CD14-positive monocyte (primary cell): ENCODE measurements around the gene SHE. TPM values are rescaled to one million over a fixed set of nuclear protein-coding genes. Genes with fewer than 3 reads are reported as not detected.

Experiments used
- DNase-seq, 3 donors: peaks; one replicate each; pipeline ENCODE4 v3.0.0-alpha.2; 2011 to 2022
- H2AFZ ChIP-seq: 2 replicates; pipeline ENCODE4 v1.6.0; 2012; ENCODE audit warnings: mild to moderate bottlenecking, low read depth, low read length, inconsistent platforms; ENCODE audit not compliant: insufficient read depth, poor library complexity, severe bottlenecking
- H3K27ac ChIP-seq, 2 donors: 1 replicate in 1 of 2; 2 replicates in 1 of 2; pipeline ENCODE4 v1.5.1; 2012 to 2013; ENCODE audit warnings: low read length in 2 of 2, control low read depth in 1 of 2, inconsistent platforms in 1 of 2, low read depth in 1 of 2, mild to moderate bottlenecking in 1 of 2
- H3K27me3 ChIP-seq, 2 donors: one replicate each; pipeline versions ENCODE4 v1.6.0 to v1.6.1; 2011 to 2013; ENCODE audit warnings: low read length in 2 of 2; ENCODE audit not compliant: control insufficient read depth in 2 of 2, insufficient read depth in 2 of 2
- H3K36me3 ChIP-seq, 2 donors: replicated peaks in 1 of 2; 1 replicate in 1 of 2; 2 replicates in 1 of 2; pipeline versions ENCODE4 v1.5.1 to v1.6.1; 2012 to 2013; ENCODE audit warnings: low read length in 2 of 2, control low read depth in 1 of 2, inconsistent platforms in 1 of 2, mild to moderate bottlenecking in 1 of 2; ENCODE audit not compliant: insufficient read depth in 2 of 2, control insufficient read depth in 1 of 2
- H3K4me1 ChIP-seq, 2 donors: 1 replicate in 1 of 2; 2 replicates in 1 of 2; pipeline versions ENCODE4 v1.5.1 to v1.6.1; 2012 to 2013; ENCODE audit warnings: low read length in 2 of 2, control low read depth in 1 of 2, inconsistent platforms in 1 of 2, mild to moderate bottlenecking in 1 of 2, moderate library complexity in 1 of 2; ENCODE audit not compliant: insufficient read depth in 2 of 2, control insufficient read depth in 1 of 2
- H3K4me2 ChIP-seq: replicated peaks from 2 replicates; pipeline ENCODE3; 2012; ENCODE audit warnings: low read length, moderate library complexity, mild to moderate bottlenecking; ENCODE audit not compliant: poor library complexity, severe bottlenecking; ENCODE audit errors: extremely low read depth
- H3K4me3 ChIP-seq, 3 experiments: fragments of 200-600 bp in 1 of 3; sonication (generic) in 1 of 3; replicated peaks in 1 of 3; 1 replicate in 2 of 3; 2 replicates in 1 of 3; pipeline ENCODE4 v1.5.1; 2011 to 2013; ENCODE audit warnings: low read length in 3 of 3, mild to moderate bottlenecking in 3 of 3, control low read depth in 2 of 3, low read depth in 2 of 3, inconsistent platforms in 1 of 3, moderate library complexity in 1 of 3
- H3K79me2 ChIP-seq: 2 replicates; pipeline ENCODE4 v1.6.0; 2012; ENCODE audit warnings: mild to moderate bottlenecking, control low read depth, inconsistent platforms, low read length, moderate library complexity; ENCODE audit not compliant: insufficient read depth
- H3K9ac ChIP-seq: 2 replicates; pipeline ENCODE4 v1.6.0; 2017; ENCODE audit warnings: low read length, mild to moderate bottlenecking; ENCODE audit not compliant: insufficient read depth, poor library complexity, severe bottlenecking
- H3K9me3 ChIP-seq, 2 donors: replicated peaks in 1 of 2; 1 replicate in 1 of 2; 2 replicates in 1 of 2; pipeline versions ENCODE4 v1.5.1 to v1.6.1; 2012 to 2013; ENCODE audit warnings: low read length in 2 of 2, control low read depth in 1 of 2; ENCODE audit not compliant: control insufficient read depth in 1 of 2, insufficient read depth in 1 of 2
- H4K20me1 ChIP-seq: 2 replicates; pipeline ENCODE4 v1.6.0; 2012; ENCODE audit warnings: mild to moderate bottlenecking, low read length, control low read depth, moderate library complexity; ENCODE audit not compliant: insufficient read depth
- H3K27ac Mint-ChIP-seq, 7 donors: one replicate each; pipeline ENCODE4 v1.8.0; 2020; ENCODE audit warnings: mild to moderate bottlenecking in 7 of 7, mixed read lengths in 7 of 7, moderate library complexity in 6 of 7, inconsistent platforms in 2 of 7
- H3K27me3 Mint-ChIP-seq, 3 donors: one replicate each; pipeline ENCODE4 v1.8.0; 2021 to 2022; ENCODE audit warnings: low read depth in 3 of 3, mild to moderate bottlenecking in 3 of 3, mixed read lengths in 3 of 3, moderate library complexity in 3 of 3, inconsistent platforms in 1 of 3
- H3K36me3 Mint-ChIP-seq, 2 donors: one replicate each; pipeline ENCODE4 v1.8.0; 2020; ENCODE audit warnings: mixed read lengths in 2 of 2, inconsistent platforms in 1 of 2, mild to moderate bottlenecking in 1 of 2
- H3K4me1 Mint-ChIP-seq: one replicate; pipeline ENCODE4 v1.8.0; 2020; ENCODE audit warnings: mild to moderate bottlenecking, mixed read lengths
- H3K4me3 Mint-ChIP-seq, 2 donors: one replicate each; pipeline ENCODE4 v1.8.0; 2020; ENCODE audit warnings: mild to moderate bottlenecking in 2 of 2, mixed read lengths in 2 of 2, moderate library complexity in 1 of 2
- H3K9me3 Mint-ChIP-seq, 7 donors: one replicate each; pipeline ENCODE4 v1.8.0; 2020 to 2022; ENCODE audit warnings: mixed read lengths in 7 of 7, mild to moderate bottlenecking in 6 of 7, moderate library complexity in 6 of 7, inconsistent platforms in 2 of 7
- WGBS: methylation state at CpG from one replicate; pipeline ENCODE4 v1.1.5; 2013; ENCODE audit warnings: missing lambda C conversion rate; ENCODE audit not compliant: insufficient coverage; 5-methylcytosine and 5-hydroxymethylcytosine counted together
- intact Hi-C, 2 donors: fragments of 100-400 bp; cut with micrococcal nuclease; formaldehyde crosslinking; loops; one replicate each; pipeline versions ENCODE4 v1.15.0 to v1.15.1; 2023
- polyA plus RNA-seq, 3 donors: library from polyadenylated mRNA; depleted of rRNA in 1 of 3; unstranded in 2 of 3; stranded (reverse) in 1 of 3; fragments of 300-500 nt in 2 of 3; fragments of >200 nt in 1 of 3; fragmentation: Illumina TruSeq in 2 of 3; gene quantifications; 1 replicate in 2 of 3; 2 replicates in 1 of 3; pipeline ENCODE4 v1.2.3, GENCODE V29; 2012 to 2021
- TF ChIP-seq, protein P1 (sequence below): fragments of 200-600 bp; IDR thresholded peaks from one replicate; pipeline ENCODE4 v1.8.0; 2022; ENCODE audit warnings: antibody characterized with exemption, mild to moderate bottlenecking

Gene SHE
- polyA plus RNA-seq, 3 donors, result not detected

DNA sequence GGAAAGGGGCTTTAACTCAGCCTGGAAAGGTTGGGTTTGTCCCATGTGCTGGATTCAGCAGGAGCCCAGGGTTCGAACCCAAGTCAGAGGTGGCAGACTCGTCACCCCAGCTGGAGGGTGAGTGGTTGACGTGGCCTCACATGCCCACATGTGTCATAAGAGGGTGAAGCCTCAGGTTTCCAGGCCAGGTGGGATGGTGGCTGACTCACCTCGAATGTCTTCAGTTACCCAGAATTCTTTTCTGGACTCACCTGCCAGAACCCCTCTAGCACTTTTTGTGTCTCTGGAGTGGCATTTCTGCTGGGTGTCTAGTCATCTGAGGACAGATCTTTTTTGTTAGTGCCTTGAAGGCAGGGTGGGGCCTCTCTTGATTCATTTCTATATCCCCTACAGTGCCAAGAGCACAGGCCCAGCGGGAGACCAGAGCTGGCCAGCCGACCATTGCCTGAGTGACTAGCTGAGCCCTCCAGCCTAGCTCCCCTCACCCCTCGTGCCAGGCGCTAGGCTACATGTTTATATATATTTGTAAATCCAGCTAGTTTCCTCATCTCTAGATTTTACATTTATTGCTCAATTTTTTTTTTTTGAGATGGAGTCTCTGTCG lies 68.9 kb downstream of the SHE start:
- H3K27me3 Mint-ChIP-seq, result peaks cover 0 to 3% (median 0%) of the 10 kb centered on the region in 3 donors
- Histone ChIP-seq H3K27me3 (no peaks in the 10 kb centered on the region), H3K9ac (peak overlapping the region; percentile 71), H3K4me2 (peak overlapping the region; percentile 6), H3K27ac (peak overlapping the region; percentile 98 to 99), H4K20me1 (peaks cover 61% of the 10 kb centered on the region), H3K36me3 (peaks cover 77% of the 10 kb centered on the region in 2 donors), H2AFZ (no peak overlapping the region), H3K4me3 (peak overlapping the region in 1 of 3 experiments; percentile 2), H3K9me3 (no peaks in the 10 kb centered on the region), H3K79me2 (peaks cover 100% of the 10 kb centered on the region), H3K4me1 (peaks cover 49 to 59% of the 10 kb centered on the region in 2 donors)
- H3K9me3 Mint-ChIP-seq, result no peaks in the 10 kb centered on the region
- peak overlapping the region in 1 of 2 donors; percentile 69 for H3K4me3 Mint-ChIP-seq
- intact Hi-C loops, result loop anchor here in 1 of 2 donors (2.0 kb wide), 1 partner anchor 24 kb away; no protein-coding TSS in a partner anchor
- peak; percentile 55 to 70 (median 66) for DNase-seq
- 56% methylated on average over 4 of the region's 9 CpGs for WGBS
- H3K4me1 Mint-ChIP-seq, result peaks cover 55% of the 10 kb centered on the region
- H3K27ac Mint-ChIP-seq, result peak overlapping the region; percentile 95 to 99 (median 98)
- TF ChIP-seq, protein P1, sequence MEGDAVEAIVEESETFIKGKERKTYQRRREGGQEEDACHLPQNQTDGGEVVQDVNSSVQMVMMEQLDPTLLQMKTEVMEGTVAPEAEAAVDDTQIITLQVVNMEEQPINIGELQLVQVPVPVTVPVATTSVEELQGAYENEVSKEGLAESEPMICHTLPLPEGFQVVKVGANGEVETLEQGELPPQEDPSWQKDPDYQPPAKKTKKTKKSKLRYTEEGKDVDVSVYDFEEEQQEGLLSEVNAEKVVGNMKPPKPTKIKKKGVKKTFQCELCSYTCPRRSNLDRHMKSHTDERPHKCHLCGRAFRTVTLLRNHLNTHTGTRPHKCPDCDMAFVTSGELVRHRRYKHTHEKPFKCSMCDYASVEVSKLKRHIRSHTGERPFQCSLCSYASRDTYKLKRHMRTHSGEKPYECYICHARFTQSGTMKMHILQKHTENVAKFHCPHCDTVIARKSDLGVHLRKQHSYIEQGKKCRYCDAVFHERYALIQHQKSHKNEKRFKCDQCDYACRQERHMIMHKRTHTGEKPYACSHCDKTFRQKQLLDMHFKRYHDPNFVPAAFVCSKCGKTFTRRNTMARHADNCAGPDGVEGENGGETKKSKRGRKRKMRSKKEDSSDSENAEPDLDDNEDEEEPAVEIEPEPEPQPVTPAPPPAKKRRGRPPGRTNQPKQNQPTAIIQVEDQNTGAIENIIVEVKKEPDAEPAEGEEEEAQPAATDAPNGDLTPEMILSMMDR, result no peak
- peaks cover 82 to 97% of the 10 kb centered on the region in 2 donors for H3K36me3 Mint-ChIP-seq

DNA sequence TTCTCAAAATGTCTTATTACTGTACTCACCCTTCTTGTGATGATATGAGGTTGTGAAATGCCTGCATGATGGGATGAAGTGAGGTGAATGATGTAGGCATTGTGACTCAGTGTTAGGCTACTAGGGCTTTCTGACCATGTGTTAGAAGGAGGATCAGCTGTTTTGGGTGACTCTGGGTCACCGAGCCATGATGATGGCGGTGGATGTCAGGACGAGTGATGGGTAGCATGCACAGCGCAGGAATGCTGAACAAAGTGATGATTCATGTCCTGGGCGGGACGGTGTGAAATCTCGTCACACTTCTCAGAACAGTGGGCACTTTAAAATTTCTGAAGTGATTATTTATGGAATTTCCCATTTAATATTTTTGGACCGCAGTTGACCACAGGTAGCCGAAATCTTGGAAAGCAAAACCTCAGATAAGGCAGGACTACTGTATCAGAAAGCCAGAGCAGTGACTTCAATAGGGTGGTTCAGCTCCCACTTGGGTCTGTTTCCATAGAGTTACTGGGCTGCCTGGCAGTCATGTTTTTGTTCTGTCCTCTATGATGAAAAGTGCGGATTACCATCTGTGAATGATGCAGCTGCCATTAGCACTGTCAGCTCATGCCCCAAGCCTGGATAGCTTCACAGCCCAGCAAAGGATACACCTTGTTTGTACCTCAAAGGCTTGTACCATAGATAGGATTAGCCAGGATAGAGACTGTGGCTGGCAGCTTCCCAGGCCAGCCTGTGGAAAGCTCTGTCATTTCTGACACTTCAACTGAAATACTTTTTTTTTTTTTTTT lies 70.4 kb downstream of the SHE start:
- Histone ChIP-seq H3K36me3 (peaks cover 65 to 79% of the 10 kb centered on the region in 2 donors), H3K27ac (peak overlapping the region; percentile 98 to 99), H3K27me3 (no peaks in the 10 kb centered on the region), H3K4me2 (peak overlapping the region; percentile 18), H3K9ac (peak overlapping the region; percentile 71), H3K9me3 (no peaks in the 10 kb centered on the region), H3K4me3 (peak overlapping the region in 1 of 3 experiments; percentile 10), H2AFZ (no peak overlapping the region), H3K4me1 (peaks cover 44 to 57% of the 10 kb centered on the region in 2 donors), H3K79me2 (peaks cover 100% of the 10 kb centered on the region), H4K20me1 (peaks cover 71% of the 10 kb centered on the region)
- WGBS, result 17% methylated on average over 10 of the region's 10 CpGs
- peaks cover 0 to 3% (median 0%) of the 10 kb centered on the region in 3 donors for H3K27me3 Mint-ChIP-seq
- H3K4me3 Mint-ChIP-seq, result peak overlapping the region in 1 of 2 donors; percentile 54
- TF ChIP-seq, protein P1, result no peak
- intact Hi-C loops, result loop anchor here (1.0 to 2.0 kb wide), 2 partner anchors 11 to 25 kb away; no protein-coding TSS in a partner anchor
- peaks cover 57% of the 10 kb centered on the region for H3K4me1 Mint-ChIP-seq
- H3K9me3 Mint-ChIP-seq, result no peaks in the 10 kb centered on the region
- peak overlapping the region; percentile 95 to 99 (median 98) for H3K27ac Mint-ChIP-seq
- DNase-seq, result peak; percentile 97 to 100 (median 99)
- peaks cover 81 to 95% of the 10 kb centered on the region in 2 donors for H3K36me3 Mint-ChIP-seq
